Measurements from ENCODE around the gene PRTFDC1.
"Not testable (repeated sequence)": the region's sequence is repeated elsewhere in the genome, so short reads cannot be mapped to it uniquely, and the experiment has no call there.

Gene PRTFDC1

DNA sequence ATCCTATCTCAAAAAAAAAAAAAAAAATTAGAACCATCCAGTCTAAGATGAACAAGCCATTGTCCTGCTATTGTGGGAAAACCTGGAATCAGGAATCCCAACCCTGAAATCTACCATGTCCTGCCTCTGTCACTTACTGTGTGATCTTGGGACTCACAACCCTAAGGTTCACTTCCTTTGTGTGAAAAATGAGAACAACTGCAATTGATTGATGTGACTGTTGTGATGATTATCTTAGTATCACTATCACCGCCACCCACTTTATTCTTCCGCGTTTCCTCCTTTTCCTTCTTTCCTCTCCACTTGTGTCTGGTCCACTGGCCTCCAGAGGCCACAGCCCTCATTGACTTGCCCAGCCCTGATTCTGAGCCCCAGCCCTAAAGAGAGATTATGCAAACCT, 12.6 kb upstream of the PRTFDC1 start:
- no peak for DNase-seq (ENCODE audit: low read depth)

GRCh38 chr10:24963521-24964041, 11.2 kb upstream of the PRTFDC1 start:
- DNase-seq (ENCODE audit: low read depth) = no peak

- no peak for DNase-seq (ENCODE audit: low read depth)
These were observed 10.6 kb upstream of the PRTFDC1 start for GRCh38 chr10:24962995-24963394.

DNA sequence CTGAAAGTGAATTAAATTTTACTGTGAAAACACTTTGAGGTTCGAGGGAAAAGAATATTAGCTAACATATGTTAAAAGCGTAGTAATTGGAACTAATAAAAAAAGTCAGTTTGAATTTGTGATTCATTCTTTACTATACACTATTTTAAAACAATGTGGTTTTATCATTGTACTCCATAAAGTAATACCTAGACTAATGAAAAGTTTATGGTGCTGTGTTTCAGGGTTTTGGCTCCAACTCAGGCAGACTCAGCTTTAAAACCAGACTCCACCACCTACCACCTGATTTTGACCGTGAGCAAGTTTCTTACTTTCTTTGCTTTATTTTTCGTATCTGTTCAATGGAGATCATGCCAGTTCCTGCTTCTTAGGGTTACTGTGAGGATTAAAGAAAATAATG, 9.2 kb upstream of the PRTFDC1 start:
- no peak for DNase-seq (ENCODE audit: low read depth)

DNA sequence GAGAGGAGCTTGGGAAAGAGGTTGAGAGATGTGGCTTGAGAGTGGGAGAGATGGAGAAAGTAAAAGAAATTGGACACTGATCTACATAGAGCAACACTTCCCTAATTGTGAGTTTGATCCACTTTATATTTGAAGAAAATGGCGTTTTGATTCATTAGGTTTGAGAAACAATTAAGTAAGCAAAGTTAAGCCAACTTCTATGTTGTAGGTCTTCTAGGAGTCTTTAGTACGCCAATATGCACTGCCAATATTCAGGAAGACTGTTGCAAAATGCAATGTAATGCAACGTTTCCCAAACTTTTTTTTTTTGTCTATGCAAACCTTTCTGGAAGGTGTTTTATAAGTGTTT, 7.0 kb upstream of the PRTFDC1 start:
- DNase-seq (ENCODE audit: low read depth) = no peak

GRCh38 chr10:24958721-24959381, 6.4 kb upstream of the PRTFDC1 start:
- DNase-seq (ENCODE audit: low read depth) = no peak

DNA sequence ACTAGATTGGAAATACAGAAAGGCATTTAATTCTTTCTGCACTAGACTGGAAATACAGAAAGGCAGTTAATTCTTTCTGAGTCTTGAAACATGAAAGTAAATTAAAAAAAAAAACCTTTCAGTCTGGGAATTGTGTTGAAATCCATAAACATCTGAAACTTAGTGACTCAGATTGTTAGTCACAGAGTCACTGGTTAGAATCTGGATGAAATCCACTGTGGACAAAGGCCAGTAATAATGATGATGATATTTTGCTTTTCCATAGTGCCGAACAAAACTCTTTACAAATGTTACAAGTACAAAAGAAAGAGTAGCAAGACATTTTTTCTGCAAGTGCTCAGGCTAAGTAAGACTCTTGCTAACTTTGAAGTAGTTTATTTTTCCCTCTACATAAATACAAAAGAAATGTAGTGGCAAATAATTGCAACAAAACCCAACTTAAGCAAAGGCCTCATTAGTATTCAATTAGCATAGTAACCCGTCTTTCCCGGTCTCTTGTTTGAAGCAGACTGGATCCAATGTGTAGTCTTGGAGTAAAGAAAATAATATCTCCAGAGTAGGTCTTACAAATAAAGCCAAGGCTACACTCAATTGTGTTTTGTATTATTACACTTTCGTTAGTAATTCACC, 5.8 kb upstream of the PRTFDC1 start:
- no peak for DNase-seq (ENCODE audit: low read depth)

DNA sequence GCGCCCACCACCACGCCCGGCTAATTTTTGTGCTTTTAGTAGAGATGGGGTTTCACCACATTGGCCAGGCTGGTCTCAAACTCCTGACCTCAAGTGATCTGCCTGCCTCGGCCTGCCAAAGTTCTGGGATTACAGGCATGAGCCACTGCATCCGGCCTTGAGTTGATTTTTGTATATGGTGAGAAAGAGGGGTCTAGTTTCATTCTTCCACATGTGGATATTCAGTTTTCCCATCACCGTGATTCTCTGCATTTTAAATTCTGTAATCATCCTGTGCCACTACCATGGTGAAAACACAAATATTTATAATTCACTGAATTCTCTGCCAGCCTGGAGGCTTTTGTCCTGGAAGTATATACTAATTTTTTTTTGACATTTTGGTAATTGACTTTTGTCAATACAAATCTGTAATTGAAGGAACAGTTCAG, 5.2 kb upstream of the PRTFDC1 start:
- DNase-seq (ENCODE audit: low read depth) = not testable (repeated sequence)

DNA sequence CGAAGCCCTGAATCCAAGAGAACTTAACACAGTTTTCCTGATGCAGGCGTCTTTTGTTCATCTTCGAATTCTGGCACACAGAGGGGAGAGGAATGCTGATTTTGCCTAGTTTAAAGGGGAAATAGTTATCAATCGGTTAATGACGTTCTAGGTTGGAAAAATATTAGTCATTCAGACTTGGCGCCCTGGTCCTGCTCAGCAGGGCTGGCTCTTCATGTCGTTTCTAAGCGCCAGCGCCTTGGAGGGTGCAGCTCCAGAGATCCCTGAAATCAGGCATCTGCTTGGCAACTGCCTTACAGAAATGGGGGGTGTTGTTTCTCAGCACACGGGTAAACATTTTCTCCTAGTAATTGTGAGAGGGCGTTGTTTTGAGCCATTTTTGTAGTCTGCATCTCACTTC, 1.3 kb upstream of the PRTFDC1 start:
- DNase-seq (ENCODE audit: low read depth) = no peak

- no peak for DNase-seq (ENCODE audit: low read depth)
These were observed 570 bp upstream of the PRTFDC1 start for GRCh38 chr10:24952707-24953645.

DNA sequence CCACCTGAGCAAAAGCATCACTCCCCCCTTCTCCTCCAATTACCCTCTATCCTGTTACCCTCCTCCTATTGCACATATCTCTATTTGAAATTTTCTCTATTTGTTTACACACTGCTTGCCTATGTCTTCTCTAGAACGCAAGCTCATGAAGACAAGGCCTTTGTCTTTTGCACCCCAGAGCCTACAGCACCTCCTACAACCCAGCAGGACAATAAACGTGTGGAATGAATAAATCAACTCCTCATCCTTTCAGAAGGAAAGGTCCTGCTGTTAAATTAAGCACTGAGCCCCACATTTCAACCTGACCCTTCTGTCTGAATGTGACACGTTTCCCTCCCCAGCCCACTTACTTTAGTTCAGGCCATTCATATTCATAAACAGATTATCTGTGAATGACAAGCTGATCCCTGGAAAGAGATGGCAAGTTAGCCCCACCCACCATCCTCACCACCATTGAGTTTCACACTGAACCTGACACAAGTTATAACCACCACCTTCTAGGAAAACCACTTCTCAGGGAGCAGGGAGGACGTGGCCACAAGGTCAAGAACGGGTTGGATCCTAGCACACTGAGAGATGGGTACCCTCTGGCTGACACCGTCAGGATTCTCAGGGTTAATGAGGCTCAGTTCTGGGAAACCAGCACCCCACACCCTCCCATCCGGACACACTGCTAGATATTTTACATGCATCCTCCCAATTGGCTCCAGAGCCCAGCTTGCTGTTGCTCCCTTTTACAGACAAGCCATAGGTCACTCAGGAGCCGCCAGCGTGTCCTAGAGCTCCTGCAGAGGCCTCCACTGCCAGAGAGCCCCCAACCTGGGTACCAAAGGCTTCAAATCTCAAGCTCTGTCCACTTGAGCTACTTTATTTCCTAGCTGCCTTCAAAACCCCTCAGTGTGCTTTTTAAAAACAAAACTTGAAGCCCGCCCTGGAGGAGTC, 934 bp downstream of the PRTFDC1 start:
- DNase-seq (ENCODE audit: low read depth) = no peak

- DNase-seq (ENCODE audit: low read depth) = no peak
These were observed 2.0 kb downstream of the PRTFDC1 start for GRCh38 chr10:24950439-24950838.

GRCh38 chr10:24949616-24950015, 2.8 kb downstream of the PRTFDC1 start:
- DNase-seq (ENCODE audit: low read depth) = no peak

GRCh38 chr10:24947304-24948097, 4.9 kb downstream of the PRTFDC1 start:
- DNase-seq (ENCODE audit: low read depth) = no peak

DNA sequence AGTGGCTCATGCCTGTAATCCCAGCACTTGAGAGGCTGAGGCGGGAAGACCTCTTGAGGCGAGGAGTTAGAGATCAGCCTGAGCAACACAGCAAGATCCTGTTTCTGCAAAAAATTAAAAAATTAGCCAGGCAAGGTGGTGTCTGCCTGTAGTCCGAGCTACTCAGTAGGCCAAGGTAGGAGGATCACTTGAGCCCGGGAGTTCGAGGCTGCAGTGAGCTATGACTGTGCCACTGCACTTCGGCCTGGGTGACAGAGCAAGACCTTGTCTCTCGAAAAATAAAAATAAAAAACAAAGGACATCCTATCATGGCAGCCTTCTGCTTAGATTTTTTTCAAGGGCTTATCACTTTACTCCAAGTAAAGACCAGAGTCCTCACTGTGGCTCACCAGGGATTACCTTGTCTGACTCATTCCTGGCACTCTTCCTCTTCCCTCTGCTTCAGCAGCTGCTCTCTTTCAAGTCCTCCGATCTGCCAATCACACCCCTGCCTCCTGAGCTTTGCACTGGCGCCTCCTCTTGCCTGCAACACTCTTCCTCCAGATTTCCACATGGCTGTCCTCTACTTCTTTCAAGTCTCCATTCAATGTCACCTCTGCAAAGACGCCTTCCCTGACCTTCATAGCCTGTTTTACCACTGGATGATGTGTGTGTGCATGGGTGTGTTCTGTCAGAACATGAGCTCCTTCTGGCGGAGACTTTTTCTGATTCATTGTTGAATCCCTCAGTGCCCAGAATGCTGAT, 7.7 kb downstream of the PRTFDC1 start:
- peak; percentile 46 for DNase-seq (ENCODE audit: low read depth)

GRCh38 chr10:24938525-24938924, 13.9 kb downstream of the PRTFDC1 start:
- no peak for DNase-seq (ENCODE audit: low read depth)

DNA sequence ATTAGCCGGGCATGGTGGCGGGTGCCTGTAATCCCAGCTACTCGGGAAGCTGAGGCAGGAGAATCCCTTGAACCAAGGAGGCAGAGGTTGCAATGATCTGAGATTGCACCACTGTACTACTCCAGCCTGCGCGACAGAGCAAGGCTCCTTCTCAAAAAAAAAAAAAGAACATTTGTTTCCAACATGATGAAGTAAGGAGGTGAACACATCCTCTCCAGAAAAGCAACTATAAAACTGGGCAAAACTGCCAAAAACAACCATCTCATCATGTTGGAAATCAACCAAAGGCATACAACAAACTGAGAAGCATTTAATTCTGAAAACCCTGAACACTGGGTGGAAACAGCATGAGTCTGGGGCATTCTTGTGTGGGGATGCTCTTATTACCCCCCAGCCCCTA, 14.3 kb downstream of the PRTFDC1 start:
- DNase-seq (ENCODE audit: low read depth) = no peak

DNA sequence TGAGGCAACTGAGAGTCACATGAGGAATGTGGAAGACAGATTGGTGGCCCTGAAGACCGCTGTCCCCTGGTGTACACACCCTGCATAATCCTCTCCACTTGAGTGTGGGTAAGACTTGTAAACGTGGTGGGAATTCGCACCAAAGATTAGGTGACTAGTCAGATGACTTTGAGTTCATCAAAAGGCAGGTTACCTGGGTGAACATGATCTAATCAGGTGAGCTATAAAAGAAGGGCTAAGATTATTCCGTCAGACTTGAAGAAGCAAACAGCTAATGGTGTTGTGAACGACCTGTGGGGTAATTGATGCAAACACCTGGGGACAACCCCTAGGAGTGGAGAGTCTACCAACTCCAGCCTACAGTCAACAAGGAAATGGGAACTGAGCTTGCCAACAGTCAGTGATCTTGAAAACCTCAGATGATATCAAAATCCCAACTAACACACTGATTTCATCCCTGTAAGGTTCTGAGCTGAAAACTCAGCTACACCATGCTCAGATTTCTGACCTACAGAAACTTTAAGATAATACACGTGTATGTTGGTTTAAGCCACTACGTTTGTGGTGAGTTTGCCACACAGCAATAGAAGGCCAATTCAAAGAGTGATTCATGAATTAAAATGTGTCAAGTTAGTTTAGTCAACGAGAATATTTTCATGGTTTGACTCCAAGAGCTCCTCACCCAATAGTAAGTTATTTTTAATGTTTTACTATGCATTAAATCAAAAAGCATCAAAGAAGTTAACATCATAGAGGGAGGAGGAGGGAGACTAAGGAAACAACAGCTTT, 16.7 kb downstream of the PRTFDC1 start:
- DNase-seq (ENCODE audit: low read depth) = no peak

- DNase-seq (ENCODE audit: low read depth) = no peak
These were observed 21.2 kb downstream of the PRTFDC1 start for GRCh38 chr10:24931236-24931635.
